ENCODE data around the gene BOD1.

Gene BOD1

DNA sequence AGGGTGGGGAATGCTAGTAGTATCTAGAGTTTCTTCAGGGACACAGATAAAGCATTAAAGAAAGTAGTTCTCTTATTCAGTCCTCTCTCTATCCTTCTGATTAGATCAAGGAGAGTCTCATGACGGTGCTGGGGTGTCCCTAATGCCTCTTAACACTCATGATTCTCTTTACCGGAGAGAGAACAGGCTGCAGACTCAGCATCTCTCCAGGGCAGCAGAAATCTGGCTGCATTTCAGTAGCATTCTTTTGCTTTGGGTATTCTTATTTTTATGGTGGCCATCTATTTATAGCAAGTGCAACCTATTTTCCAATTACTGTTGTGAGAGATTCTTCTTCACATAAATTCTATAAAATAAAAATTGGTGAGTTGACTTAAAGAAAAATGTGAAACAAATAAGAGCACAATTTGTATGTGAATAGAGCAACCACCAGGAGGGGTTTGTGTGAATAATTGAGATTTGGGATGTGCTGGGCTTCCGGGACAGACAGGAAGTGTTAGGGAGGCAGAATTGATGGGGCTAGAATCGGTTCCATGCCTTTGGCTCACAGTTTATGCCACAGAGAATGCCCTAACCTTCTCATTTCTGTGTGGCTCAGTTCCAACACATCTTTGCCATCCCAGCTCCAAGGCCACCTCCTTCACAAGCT lies 23.8 kb upstream of the BOD1 start:
- no peak for DNase-seq

DNA sequence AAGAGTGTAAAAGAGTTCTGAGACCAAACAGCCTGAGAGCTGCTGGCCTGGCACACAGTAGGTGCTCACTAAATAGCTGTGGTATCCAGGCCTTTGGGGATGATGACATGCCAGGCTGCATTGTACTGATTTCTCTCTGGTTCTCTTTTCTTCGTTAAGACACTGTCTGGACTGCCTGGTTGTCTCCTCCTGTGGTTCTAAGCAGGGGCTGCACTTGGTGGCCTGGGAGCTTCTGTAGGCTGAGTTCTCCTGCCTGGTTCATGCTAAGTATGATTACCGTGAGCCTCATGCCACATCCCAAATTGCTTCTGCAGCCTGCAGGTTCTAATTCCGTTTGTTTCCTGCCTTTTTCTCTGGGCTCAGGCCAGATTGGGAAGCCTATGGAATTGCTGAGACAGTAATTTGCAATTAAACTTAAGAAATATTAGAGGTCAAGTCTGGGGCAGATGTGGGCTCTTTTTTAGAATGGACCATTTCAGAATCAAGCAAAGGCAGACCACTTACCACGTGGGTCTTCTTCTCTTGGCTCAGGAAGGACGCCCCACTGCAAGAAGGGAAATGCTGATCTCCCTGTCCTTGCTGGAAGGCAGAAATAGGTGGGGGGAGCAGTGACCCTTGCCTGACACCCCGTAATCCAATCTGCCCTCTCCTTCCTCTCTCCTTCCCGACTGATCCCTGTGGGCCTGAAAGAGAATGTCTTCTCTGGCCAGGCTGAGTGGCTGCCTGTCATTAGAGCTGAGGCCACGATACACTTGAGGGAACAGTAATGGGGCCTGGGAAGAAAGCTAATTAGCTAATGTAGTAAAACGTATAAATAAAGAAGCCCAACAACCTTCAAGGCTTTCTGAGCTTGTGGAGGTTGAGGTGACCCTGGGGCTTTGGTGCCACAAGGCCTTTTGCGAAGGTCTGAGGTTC lies 21.9 kb upstream of the BOD1 start:
- no peak for DNase-seq

DNA sequence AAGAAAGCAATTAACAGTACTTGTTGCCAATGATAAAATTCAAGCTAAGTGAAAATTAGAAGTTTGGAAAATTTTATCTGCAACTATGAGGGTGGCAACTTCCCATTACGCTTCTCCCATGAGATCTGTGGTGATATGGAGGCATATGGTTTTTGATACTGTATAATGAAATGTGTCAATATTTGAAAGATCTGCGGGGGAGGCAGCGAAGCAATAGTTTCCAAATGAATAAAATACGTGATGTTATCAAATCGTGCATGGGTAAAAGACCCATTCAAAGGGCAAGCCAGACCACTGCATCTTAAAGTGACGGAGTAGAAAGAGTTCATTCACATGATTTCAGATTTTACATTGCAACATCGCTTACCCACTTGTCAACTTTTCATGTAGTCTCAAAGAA lies 20.9 kb upstream of the BOD1 start:
- no peak for DNase-seq

DNA sequence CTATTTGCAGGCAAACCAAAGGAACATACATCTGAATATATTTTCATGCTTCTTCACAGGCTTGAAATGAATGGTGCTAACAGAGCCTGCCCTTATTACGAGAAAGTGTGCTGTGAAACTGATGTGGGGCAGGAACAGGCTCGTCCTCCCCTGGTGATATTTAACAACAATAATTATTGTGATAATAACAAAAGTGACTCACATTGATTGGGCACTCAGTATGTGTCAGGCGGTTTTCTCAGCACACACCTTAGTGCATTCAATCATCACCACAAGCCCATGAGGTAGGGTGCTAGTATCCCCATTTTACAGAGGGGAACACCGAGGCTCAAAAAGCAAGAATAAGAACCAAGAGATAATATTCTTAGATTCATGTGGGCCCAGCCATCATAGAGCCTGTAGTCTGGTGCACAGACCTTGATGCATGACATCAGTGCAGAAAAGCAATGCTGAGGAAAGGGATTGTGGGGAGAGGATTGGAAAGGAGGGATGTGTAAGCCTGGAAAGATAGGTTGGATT lies 18.1 kb upstream of the BOD1 start:
- no peak for DNase-seq

DNA sequence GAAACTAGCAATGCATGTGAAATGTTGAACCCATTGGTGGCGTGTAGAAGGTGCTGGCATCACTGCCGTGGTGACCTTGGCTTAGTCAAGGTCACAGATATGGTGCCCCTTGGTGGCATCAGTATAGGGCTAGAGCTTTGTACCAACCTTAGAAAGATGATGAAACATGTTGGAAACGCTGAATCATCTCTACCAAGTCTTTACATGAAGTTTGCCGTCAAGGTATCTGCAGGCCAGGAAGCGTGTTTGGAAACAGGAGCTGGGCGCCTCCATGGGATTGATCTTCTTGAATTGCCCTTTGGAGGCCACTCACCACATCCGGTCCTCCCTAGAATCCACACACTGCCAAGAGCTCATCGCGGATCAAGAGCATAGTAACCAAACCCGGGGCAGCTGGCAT lies 16.9 kb upstream of the BOD1 start:
- no peak for DNase-seq

DNA sequence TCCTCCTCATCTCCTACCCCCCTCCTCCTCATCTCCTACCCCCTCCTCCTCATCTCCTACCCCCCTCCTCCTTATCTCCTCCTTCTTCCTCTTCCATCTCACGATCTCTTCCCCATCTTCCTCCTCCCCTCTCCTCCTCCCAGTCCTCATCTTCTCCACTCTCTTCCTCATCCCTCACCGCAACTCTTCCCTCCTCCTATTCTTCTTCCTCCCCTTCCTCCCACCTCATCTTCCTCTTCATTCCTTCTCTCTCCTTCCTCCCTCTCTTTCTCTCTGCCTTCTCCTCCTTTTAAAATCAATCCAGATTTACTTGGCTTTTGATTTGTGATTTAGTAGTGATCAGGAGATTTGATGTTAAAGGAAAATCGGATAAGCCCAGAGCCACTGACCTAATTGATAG lies 15.0 kb upstream of the BOD1 start:
- no peak for DNase-seq

DNA sequence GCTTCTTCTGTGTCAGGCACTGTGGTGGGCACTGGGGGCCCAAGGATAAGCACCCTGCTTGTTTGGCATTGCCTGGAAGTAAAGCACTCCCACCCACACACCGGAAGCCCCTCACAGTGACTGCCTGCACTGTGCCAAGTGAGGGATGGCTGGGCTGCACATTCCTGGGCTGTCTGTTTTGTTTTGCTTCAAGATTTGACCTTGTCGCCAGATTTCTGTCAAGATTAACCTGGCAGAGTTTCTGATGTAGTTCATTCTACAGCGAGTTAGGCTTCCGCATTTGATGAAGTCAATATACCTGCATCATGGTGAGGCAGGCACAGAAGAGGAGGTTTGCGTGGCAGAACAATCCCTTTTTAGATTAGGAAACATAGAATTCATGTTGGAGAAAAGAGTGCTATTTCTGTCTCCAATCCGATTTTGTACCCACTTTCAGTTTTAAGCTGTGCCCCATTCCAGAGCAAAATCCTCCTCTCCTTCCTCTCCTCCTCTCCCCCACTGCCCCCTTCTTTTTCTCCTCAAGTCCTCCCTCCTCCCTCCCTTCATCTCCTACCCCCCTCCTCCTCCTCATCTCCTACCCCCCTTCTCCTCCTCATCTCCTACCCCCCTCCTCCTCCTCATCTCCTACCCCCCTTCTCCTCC lies 14.4 kb upstream of the BOD1 start:
- DNase-seq: no peak

DNA sequence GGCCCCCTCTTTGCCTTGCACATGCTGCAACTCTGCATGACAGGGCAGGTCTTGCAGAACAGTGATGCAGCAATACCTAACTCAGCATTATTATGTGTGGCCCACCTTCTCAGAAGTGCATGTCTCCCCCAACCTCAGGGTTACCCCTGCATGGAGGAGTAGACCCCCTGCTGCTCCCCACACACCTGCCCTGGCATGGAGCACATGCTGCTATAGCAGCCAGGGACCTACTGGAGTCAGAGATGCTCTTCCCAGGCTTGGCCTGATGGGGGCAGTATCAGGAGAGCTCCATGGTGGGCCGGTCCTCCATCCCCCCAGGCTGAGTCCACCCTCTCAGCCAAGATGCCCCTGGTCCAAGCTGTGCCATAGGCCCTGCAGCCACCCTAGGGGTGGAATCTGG lies 13.2 kb upstream of the BOD1 start:
- DNase-seq: no peak

DNA sequence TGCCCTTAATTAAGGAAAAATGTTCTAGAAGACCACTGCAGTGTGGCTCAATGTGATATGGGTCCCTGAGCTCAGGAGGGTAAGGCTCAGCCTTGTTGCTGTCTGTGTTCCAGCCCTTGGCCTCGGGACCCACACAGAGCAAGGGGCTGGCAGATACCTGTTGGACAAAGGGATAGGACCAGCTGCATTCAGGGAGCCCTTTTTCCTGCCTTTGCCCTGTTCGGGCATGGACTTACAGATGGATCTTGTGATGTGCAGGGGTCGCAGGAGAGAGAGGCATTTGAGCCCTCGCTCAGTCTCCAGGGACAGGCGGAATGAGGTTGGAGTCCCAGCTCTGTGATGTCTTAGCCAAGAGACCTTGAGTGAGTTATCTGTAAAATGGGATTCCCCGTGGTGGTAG lies 12.1 kb upstream of the BOD1 start:
- DNase-seq: no peak

DNA sequence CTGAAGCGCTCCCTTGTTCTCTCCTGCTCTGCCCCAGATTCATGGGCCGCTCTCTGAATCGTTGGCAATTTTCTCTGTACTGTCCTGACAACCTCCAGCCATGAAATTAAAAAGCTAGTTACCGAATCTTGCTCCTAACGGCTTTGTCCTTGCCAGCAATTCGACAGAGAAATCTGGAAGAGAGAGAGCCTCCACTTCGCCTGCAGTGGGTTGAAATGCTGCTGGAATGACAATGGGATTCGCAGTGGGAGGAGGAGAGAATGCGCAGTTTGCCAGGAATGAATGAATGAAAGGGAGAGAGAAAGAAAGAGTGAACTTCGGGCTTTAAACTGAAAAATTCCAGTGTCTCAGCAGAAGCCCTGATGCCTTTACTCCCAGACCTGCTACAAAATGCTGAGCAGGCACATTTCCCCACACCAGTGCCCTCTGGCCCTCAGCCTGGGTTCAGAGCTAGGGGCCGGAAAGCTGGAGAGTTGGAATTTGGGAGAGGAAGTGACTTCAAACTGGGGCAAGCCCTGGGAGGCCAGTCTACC lies 11.5 kb upstream of the BOD1 start:
- DNase-seq: no peak

DNA sequence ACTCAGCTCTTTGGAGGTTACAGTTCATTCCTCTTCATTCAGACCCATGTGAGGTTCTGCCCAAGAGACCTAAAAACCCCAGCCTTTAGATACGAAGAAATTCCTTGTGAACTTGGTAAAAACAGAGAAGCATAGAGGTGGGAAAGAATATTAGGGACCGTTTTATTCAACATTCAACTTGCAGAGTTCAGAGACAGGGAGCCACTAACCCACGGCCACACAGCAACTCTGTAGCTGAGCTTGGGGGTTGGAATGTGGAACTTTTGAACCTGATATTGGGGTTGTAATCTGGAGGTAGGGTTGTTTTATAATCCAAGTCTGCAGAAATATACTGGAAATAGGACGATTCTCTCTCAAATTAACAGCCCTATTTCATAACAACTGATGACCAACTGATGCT lies 10.8 kb upstream of the BOD1 start:
- DNase-seq: no peak

DNA sequence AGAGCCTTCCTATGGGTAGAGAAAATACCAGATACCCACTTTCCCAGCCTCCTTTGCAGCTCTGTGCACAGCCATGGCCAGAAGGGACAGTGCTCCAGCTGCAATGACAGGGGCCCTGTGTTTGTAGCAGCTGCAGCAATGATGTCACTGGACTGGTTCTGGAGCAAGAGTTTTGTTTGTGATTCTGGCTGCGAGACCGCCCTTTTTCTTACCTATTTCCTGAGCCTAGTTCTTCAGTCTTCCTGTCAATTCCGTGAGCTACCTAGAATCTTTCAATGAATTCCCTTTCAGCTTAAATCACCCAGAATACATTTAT lies 10.0 kb upstream of the BOD1 start:
- no peak for DNase-seq

DNA sequence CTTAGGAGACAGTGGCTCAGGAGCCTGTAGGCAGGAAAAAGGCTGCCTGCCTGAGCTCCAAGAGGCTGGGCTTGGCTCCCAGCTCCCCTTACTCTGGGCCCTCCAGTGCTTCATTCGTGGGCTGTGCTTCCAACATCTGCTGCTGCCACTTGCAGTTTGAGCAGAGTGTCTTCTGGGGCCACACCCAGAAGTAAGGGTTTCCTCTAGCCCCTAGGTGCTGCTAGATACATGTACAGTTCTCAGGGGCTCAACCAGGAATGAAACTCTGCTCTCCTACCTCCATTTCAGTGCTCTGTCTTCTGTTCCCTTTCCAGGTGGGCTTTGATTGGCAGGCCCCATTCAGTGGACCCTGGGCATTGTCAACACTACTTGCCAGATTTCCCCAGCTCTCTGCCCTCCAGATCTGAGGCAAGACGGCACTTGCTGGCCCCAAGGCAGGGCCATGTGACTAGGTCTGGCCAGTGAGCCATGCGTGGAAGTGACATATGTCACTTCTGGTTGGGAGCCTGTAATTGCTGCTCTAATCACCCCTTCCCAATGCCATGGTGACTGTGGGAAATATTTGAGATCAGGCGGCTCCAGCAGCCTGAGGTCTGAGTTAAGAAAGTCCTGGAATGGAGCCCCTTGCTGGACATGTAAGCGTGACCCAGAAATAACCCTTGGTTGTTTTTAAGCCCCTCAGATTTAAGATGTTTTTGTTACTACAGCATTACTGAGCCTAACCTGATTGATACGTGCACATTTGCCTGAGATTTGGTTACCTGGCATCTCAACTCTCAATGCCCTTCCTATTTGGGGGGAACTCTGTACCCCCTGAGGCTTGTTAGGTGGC lies 9.4 kb upstream of the BOD1 start:
- DNase-seq: no peak

DNA sequence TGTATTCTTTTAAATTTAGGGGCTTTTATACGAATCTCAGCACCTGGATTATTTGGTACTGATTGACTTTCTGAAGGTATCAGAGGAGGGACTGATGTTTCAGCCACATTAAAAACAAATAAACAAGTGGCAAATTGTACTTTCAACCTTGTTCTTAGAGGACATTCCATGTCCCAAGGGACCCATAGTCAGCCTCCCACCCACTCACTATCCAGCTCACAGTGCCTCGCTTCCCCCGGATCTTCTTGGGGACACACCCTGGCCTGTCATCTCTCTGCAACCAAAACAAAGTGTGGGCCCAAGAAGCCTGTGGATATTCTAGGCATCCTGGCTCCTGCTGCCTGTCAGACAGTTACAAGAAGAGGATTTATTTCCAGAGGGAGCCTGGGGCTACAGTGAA lies 8.8 kb upstream of the BOD1 start:
- no peak for DNase-seq

DNA sequence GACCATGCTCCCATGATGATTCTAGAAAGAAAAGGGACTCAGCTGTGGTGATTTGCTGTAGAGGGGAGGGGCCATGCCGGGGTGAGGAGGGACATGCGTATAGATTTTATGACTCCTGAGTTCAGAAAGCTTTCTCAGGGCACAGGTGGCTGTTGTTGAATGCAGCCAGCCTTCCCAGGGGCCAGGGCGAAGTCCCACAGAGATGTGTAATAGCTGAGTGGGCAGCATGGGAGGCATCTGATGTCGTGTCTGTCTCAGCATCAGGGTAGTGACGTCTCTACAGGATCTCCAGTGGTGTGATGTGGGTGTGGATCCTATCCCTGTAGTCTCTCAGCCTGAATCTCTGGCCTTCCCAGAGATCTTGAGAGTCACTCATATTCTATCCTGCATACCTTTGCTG lies 7.8 kb upstream of the BOD1 start:
- DNase-seq: no peak

DNA sequence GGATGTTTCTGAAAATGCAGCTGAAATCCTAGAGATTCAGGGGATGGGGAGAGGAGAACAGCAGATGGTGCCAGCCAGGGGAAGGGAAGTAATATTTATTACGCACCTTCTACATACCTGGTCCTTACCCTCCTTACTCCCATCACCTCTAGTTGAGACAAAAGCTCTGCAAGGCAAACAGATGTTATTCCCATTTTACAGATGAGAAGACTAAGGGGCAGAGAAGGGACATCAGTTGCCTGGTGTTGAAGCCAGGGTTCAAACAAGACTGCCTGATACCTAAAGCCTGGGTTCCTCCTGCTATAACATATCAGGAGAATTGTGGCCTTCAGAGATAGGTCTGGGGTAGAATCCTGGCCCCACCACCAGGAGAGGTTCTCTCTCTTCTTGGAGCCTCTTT lies 7.3 kb upstream of the BOD1 start:
- DNase-seq: no peak

DNA sequence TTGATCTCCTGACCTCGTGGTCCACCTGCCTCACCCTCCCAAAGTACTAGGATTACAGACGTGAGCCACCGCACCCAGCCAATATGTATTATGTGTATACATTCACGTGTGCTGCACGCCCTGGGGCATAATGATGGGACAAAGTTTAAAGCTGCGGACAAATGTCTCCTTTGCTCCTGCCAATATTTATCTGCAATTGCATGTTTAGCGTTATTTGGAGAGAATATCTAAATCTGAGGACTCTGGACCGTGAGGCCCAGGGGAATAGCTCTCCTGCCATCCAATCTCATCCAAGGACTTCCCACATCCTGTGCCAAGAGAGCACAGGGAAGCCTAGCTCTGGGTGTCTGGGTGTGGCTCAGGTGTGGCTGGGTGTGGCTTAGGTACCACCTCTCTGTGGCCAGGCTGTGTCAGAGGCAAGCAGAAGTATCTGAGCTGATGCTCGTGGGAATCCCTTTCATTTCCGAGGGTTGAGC lies 6.9 kb upstream of the BOD1 start:
- DNase-seq: no peak

DNA sequence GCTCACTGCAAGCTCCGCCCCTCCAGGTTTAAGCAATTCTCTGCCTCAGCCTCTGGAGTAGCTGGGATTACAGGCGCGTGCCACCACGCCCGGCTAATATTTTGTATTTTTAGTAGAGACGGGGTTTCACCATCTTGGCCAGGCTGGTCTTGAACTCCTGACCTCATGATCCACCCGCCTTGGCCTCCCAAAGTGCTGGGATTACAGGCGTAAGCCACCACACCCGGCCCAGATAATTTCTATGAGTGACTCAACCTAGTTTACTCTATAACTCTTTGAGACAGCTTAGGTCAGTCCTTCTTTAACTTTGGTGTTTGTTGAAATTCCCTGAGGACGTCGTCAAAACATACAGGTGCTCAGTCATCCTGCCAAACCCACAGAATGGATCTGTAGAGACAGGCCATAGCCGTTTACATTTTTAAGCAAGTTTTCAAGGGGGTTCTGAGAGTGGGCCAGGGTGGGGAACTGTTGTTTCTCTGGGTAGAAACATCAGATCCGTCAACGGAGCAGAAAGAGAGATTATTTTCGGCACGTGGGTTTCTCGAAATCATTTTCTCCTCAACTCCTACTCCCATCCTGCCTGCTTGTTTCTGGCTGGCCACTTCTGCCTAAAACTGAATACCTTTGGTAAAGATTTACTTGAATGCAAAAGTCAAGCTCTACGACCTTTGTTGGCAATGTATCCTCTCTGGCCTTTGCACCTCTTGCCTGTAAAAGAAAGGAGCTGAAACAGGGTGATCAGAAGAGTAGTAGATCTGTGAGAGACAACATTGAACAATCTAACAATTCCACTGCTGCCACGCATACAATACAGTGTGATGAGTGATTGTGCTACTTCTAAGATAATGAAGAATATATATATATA lies 6.0 kb upstream of the BOD1 start:
- no peak for DNase-seq

DNA sequence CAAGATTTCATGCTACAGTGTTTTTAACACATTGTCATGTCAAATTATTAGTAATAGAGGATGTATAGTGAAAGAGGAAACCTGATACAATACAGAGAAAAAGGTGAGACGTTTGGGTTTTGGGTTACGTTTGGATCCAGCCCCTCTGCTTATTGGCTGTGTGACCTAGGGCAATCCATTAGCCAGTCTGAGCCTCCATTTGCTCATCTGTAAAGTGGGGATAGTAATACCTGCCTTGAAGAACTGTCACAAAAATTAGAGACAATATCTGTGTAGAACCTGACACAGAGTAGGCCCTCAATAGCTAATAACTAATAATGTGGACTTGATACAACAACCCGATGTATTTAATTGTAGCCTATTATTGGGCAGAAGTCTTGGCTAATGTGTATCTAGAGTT lies 4.3 kb upstream of the BOD1 start:
- no peak for DNase-seq

DNA sequence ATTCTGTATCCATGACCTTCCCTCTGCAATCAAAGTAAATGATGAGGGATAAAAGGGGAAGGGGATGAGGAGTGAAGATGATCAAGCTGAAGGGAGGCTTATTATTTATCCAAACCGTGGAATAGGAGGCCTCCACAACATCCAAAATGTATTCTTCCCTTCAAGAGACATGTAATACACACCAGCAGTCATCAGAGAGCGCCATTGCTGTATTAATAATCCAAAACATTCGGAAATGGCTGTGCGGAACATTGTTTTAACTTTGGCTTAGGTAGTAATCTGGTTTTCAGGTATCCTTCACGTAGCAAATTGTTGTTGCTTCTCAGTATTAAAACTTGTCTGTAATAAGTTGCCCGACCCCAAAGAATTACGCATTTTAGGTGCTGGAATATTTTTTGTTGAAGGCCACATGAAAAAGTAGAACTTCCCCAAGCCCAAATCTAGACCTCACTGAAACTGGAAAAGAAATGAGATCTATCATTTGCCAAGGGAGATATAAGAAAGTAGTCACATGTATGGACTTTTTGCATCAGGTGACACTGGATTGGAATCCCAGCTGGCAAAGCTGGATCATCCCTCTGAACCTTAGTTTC lies 2.6 kb upstream of the BOD1 start:
- DNase-seq: peak; percentile 59

DNA sequence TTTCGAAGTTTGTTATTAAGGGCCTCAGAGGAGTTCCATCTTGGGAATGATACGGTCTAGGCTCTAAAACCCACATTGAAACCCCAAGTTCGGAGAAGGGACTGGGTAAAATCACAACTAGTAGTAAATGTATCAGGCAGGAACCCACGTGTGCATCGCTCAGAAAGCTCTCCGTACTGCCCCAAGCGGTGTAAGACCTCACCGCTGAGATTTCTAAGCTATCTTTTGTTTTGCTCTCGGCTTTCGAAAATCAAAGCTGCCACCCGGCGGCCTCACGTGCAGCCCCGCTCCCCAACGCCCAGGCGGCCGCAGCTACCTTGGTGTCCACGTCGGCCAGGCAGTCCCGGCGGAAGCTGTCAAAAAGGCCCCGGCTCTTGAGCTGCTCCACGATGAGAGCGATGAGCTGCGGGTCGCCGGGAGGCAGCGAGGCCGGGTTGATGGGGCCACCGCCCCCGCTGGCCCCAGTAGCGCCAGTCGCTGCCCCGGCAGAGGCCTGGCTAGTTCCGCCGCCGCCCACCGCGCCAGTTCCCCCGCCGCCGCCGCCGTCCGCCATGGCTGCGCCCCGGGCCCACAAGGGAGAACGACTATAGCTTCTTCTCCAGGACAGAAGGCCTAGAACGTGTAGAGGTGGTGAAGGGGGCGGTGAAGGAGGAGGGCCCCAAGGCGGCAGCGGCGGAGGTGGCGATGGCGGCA lies 420 bp downstream of the BOD1 start:
- peak; percentile 75 for DNase-seq
